ENCODE results near the gene YPEL3.

GRCh38 chr16:30113031-30113710 is 17.2 kb upstream of the YPEL3 start, which contains the start of gene GDPD3:
- TF ChIP-seq, protein P1, sequence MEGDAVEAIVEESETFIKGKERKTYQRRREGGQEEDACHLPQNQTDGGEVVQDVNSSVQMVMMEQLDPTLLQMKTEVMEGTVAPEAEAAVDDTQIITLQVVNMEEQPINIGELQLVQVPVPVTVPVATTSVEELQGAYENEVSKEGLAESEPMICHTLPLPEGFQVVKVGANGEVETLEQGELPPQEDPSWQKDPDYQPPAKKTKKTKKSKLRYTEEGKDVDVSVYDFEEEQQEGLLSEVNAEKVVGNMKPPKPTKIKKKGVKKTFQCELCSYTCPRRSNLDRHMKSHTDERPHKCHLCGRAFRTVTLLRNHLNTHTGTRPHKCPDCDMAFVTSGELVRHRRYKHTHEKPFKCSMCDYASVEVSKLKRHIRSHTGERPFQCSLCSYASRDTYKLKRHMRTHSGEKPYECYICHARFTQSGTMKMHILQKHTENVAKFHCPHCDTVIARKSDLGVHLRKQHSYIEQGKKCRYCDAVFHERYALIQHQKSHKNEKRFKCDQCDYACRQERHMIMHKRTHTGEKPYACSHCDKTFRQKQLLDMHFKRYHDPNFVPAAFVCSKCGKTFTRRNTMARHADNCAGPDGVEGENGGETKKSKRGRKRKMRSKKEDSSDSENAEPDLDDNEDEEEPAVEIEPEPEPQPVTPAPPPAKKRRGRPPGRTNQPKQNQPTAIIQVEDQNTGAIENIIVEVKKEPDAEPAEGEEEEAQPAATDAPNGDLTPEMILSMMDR (conservative IDR thresholded peaks at IDR 0.05) = no peak; the same call in 1 of the 2 replicates
- TF ChIP-seq ZFX (IDR thresholded peaks at IDR 0.05) = no peak

Data from C4-2B (cell line).